Thyroid gland (tissue), 4 donors: ENCODE measurements around the gene MAPK8IP3.

Experiments
- POLR2A ChIP-seq, 2 donors: fragments of 450-650 bp; IDR thresholded peaks; one replicate each; pipeline ENCODE4 v1.6.1; 2017; ENCODE audit warnings: antibody characterized with exemption in 2 of 2, mild to moderate bottlenecking in 2 of 2, moderate library complexity in 1 of 2
- TF ChIP-seq, protein P1 (sequence below), 6 experiments: fragments of 200-600 bp in 3 of 6; fragments of 450-650 bp in 3 of 6; sonication (generic) in 3 of 6; IDR thresholded peaks; one replicate each; pipeline ENCODE4 v1.5.1; 2016 to 2019; ENCODE audit warnings: antibody characterized with exemption in 6 of 6, mild to moderate bottlenecking in 2 of 6, inconsistent platforms in 1 of 6, moderate library complexity in 1 of 6

DNA sequence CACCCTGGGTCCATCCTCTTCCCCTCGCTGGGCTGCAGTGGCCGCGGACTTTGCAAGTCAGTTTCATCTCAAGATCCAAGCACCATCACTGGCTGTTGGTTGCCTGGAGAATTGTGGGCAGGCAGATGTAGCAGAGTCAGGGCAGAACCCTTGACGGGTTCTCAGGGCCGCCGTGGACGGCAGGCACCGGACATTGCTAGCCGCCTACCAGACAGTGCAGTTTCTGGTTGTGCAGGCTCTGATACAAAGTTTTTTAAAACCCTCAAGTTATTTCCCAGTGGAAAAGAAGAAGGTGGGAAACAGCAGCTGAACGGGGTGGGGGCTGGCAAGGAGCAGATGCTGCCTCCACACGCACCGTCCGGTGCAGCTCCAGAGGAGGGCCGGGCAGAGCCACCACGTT, 3.4 kb downstream of the MAPK8IP3 start:
- no peak for TF ChIP-seq POLR2A (IDR thresholded peaks at IDR 0.05)
- TF ChIP-seq, protein P1, sequence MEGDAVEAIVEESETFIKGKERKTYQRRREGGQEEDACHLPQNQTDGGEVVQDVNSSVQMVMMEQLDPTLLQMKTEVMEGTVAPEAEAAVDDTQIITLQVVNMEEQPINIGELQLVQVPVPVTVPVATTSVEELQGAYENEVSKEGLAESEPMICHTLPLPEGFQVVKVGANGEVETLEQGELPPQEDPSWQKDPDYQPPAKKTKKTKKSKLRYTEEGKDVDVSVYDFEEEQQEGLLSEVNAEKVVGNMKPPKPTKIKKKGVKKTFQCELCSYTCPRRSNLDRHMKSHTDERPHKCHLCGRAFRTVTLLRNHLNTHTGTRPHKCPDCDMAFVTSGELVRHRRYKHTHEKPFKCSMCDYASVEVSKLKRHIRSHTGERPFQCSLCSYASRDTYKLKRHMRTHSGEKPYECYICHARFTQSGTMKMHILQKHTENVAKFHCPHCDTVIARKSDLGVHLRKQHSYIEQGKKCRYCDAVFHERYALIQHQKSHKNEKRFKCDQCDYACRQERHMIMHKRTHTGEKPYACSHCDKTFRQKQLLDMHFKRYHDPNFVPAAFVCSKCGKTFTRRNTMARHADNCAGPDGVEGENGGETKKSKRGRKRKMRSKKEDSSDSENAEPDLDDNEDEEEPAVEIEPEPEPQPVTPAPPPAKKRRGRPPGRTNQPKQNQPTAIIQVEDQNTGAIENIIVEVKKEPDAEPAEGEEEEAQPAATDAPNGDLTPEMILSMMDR (IDR thresholded peaks at IDR 0.05) = no peak
